K562 (cell line): ENCODE measurements around the gene CEP170. TPM values are rescaled to one million over a fixed set of nuclear protein-coding genes. Genes with fewer than 3 reads are reported as not detected.

ENCODE experiments used
- ATAC-seq: fragments of 200-7000 bp; cut with Tn5 transposase; 3 replicates; pipeline ENCODE4 v1.9.1; 2020; ENCODE audit warnings: moderate library complexity
- BruUV-seq: library from RNA; stranded (reverse); fragments of 400-500 nt; replicated peaks from 2 replicates; lab custom pipeline; 2021; lab: Mats Ljungman, UMichigan
- CTCF ChIA-PET: fragments of 300-600 bp; formaldehyde crosslinking; extraction: SDS; loops from one replicate; lab custom pipeline; 2021; ENCODE audit warnings: low intra/inter-chr PET ratio; lab: Yijun Ruan, JAX
- POLR2A ChIA-PET: fragments of 300-600, 350-650 bp; sonication (Branson Sonifier 250); formaldehyde crosslinking; extraction: SDS; loops from one replicate; lab custom pipeline; 2021; ENCODE audit warnings: antibody characterized with exemption, inconsistent platforms; lab: Yijun Ruan, JAX
- DNase-seq, 4 experiments: peaks; one replicate each; pipeline versions ENCODE4 v3.0.0 to v3.0.0-alpha.2; 2011 to 2018; ENCODE audit warnings: low spot score in 3 of 4, mixed read lengths in 3 of 4; ENCODE audit errors: extremely low read depth in 1 of 4
- FAIRE-seq: peaks from 2 replicates; lab custom pipeline; 2011; peaks lifted over from hg19 to GRCh38; lab: Jason Lieb, UNC
- H2AFZ ChIP-seq: 2 replicates; pipeline ENCODE4 v1.6.0; 2011; ENCODE audit warnings: low read depth, low read length, control low read depth, inconsistent platforms
- H3K27ac ChIP-seq: fragments of 200-600 bp; 3 replicates; pipeline ENCODE4 v1.8.0; 2011; ENCODE audit warnings: low read depth, mild to moderate bottlenecking, control low read depth, inconsistent platforms, low read length, moderate library complexity, mixed read lengths; ENCODE audit errors: extremely low read depth
- H3K27me3 ChIP-seq, 2 experiments: fragments of 300-600 bp in 1 of 2; 2 replicates in 1 of 2; 3 replicates in 1 of 2; pipeline versions ENCODE4 v1.6.0 to v1.8.0; 2011; ENCODE audit warnings: inconsistent platforms in 2 of 2, low read length in 2 of 2, mild to moderate bottlenecking in 1 of 2, mixed read lengths in 1 of 2, moderate library complexity in 1 of 2; ENCODE audit not compliant: control insufficient read depth in 2 of 2, insufficient read depth in 2 of 2
- H3K36me3 ChIP-seq: fragments of 300-600 bp; 3 replicates; pipeline ENCODE4 v1.8.0; 2011; ENCODE audit warnings: mild to moderate bottlenecking, low read length, inconsistent platforms; ENCODE audit not compliant: control insufficient read depth, insufficient read depth
- H3K4me1 ChIP-seq, 2 experiments: fragments of 200-600 bp in 1 of 2; replicated peaks in 1 of 2; 2 replicates in 1 of 2; 3 replicates in 1 of 2; pipeline versions ENCODE4 v1.5.1 to v1.8.0; 2011; ENCODE audit warnings: inconsistent platforms in 2 of 2, low read length in 2 of 2, mild to moderate bottlenecking in 1 of 2, mixed read lengths in 1 of 2, moderate library complexity in 1 of 2; ENCODE audit not compliant: control insufficient read depth in 2 of 2, insufficient read depth in 2 of 2
- H3K4me2 ChIP-seq: 2 replicates; pipeline ENCODE4 v1.6.1; 2011; ENCODE audit warnings: low read length, control low read depth, inconsistent platforms, mixed read lengths; ENCODE audit not compliant: insufficient read depth
- H3K4me3 ChIP-seq: fragments of 200-600 bp; sonication (generic), shearing (Covaris generic); 2 replicates; pipeline ENCODE4 v1.5.1; 2016; ENCODE audit warnings: control low read depth, inconsistent platforms
- H3K79me2 ChIP-seq: fragments of 200-600 bp; 3 replicates; pipeline ENCODE4 v1.8.0; 2011; ENCODE audit warnings: low read length, inconsistent platforms; ENCODE audit not compliant: control insufficient read depth, insufficient read depth
- H3K9ac ChIP-seq, 2 experiments: 2 replicates each; pipeline versions ENCODE4 v1.6.0 to v1.6.1; 2011; ENCODE audit warnings: low read depth in 2 of 2, low read length in 2 of 2, control low read depth in 1 of 2, inconsistent platforms in 1 of 2, mild to moderate bottlenecking in 1 of 2, mixed read lengths in 1 of 2; ENCODE audit not compliant: insufficient read depth in 1 of 2
- H3K9me1 ChIP-seq: one replicate; pipeline ENCODE4 v1.6.0; 2011; ENCODE audit warnings: inconsistent platforms, mild to moderate bottlenecking, low read length, moderate library complexity; ENCODE audit not compliant: control insufficient read depth, insufficient read depth
- H3K9me3 ChIP-seq: replicated peaks from 2 replicates; pipeline ENCODE4 v1.5.1; 2011; ENCODE audit warnings: low read depth, low read length, inconsistent platforms; ENCODE audit not compliant: control insufficient read depth, insufficient read depth
- H4K20me1 ChIP-seq: replicated peaks from 2 replicates; pipeline ENCODE4 v1.6.1; 2011; ENCODE audit warnings: low read length, inconsistent platforms, mixed read lengths; ENCODE audit not compliant: control insufficient read depth, insufficient read depth
- DIDO1 ChIP-seq: fragments of 450-650 bp; IDR thresholded peaks from 2 replicates; pipeline ENCODE4 v1.6.1; 2016; ENCODE audit warnings: low read depth, missing biosample characterization, missing genetic modification characterization
- RFX7 ChIP-seq: fragments of 250-450 bp; sonication (Bioruptor Pico); IDR thresholded peaks from 2 replicates; pipeline ENCODE4 v1.5.1; 2021; ENCODE audit warnings: mild to moderate bottlenecking
- SMAD4 ChIP-seq: fragments of 250-450 bp; sonication (Bioruptor Pico); conservative IDR thresholded peaks from 2 replicates; pipeline ENCODE4 v1.8.0; 2021; ENCODE audit warnings: inconsistent platforms, mild to moderate bottlenecking, moderate library complexity
- TEAD4 ChIP-seq, 2 experiments: sonication (generic) in 1 of 2; formaldehyde crosslinking in 1 of 2; IDR thresholded peaks; 2 replicates each; pipeline versions ENCODE4 v1.6.1 to v1.8.0; 2012 to 2022; ENCODE audit warnings: borderline replicate concordance in 1 of 2, inconsistent platforms in 1 of 2, low read length in 1 of 2, mild to moderate bottlenecking in 1 of 2, missing genetic modification reagents in 1 of 2
- TRIM28 ChIP-seq: fragments of 450-650 bp; IDR thresholded peaks from 2 replicates; pipeline ENCODE4 v1.6.1; 2017
- WGBS: fragments of 100-300 bp; shearing (Covaris generic); methylation state at CpG from one replicate; pipeline ENCODE4 v1.1.6; 2016; ENCODE audit warnings: low coverage, mixed read lengths; ENCODE audit not compliant: insufficient coverage; ENCODE audit errors: missing lambda C conversion rate; 5-methylcytosine and 5-hydroxymethylcytosine counted together
- in situ Hi-C: fragments of 300-500 bp; cut with MboI; formaldehyde crosslinking; loops from 4 replicates; pipeline ENCODE4 v1.15.0; 2018; ENCODE audit warnings: inconsistent platforms, mixed read lengths
- intact Hi-C: fragments of 100-400 bp; cut with micrococcal nuclease; formaldehyde crosslinking; loops from 2 replicates; pipeline ENCODE4 v1.14.2; 2022
- polyA plus RNA-seq, 8 experiments: library from polyadenylated mRNA; depleted of rRNA in 4 of 8; stranded (reverse) in 5 of 8; unstranded in 3 of 8; fragments of >200 nt; fragmentation: Nextera tagmentation in 2 of 8; fragmentation: Illumina TruSeq in 1 of 8; extraction: Ambion mirVana in 2 of 8; extraction: Trizol in 1 of 8; gene quantifications; 2 replicates each; pipeline versions ENCODE4 v1.2.1 to v1.2.3, GENCODE V29; 2011 to 2014; ENCODE audit warnings: inconsistent platforms in 1 of 8, missing spikeins in 1 of 8
- total RNA-seq, 7 experiments: library from RNA; depleted of rRNA in 6 of 7; stranded (reverse); fragments of >200 nt in 6 of 7; fragmentation: Illumina TruSeq in 2 of 7; extraction: Trizol in 2 of 7; gene quantifications; 2 replicates each; pipeline versions ENCODE4 v1.2.1 to v1.2.3, GENCODE V29; 2011 to 2021; ENCODE audit warnings: low replicate concordance in 1 of 7

The CEP170 gene
- total and polyA plus RNA-seq, 9 of the 15 experiments (the other 6 are each of a cell fraction or from before 2014, with no cell fraction given) = 22.6 to 110 (median 68.5) TPM

DNA sequence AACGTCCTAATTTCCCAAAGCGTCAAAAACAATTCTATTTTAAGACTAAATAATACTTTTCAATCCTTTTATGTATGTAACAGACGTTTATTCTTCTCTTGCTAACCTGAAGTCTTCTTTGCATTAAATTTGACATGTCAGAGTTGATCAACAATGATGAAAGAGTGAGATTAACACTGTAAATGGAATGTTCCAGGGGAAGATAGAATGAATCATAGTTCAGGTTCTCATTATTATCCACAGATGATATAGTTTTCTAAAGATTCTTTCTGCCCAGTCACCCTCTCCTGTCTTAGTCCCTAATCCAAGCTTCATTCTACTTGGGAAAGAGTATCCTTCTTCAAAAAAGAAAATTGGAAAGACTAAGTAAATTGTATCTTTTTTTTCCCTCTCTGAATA lies 39.6 kb upstream of the CEP170 start:
- in situ Hi-C loops = no loop called here
- Histone ChIP-seq H3K4me2 (no peak overlapping the region), H3K79me2 (no peaks in the 10 kb centered on the region), H3K4me1 (no peaks in the 10 kb centered on the region), H3K9me1 (no peaks in the 10 kb centered on the region), H3K27ac (no peak overlapping the region), H3K9ac (no peak overlapping the region), H2AFZ (no peak overlapping the region), H3K36me3 (peaks cover 13% of the 10 kb centered on the region; the same call in 2 of the 3 replicates), H3K27me3 (no peaks in the 10 kb centered on the region), H4K20me1 (no peaks in the 10 kb centered on the region), H3K9me3 (peaks cover 7% of the 10 kb centered on the region; the same call in 1 of the 2 replicates), H3K4me3 (no peak overlapping the region)
- TF ChIP-seq TRIM28 = no peak
- TF ChIP-seq SMAD4 (CRISPR knock-in tag) = no peak
- no peak for TF ChIP-seq TEAD4 (IDR thresholded peaks at IDR 0.05; ENCODE audit: low read length)
- no peak for TF ChIP-seq TEAD4 (CRISPR knock-in tag; IDR thresholded peaks at IDR 0.05; ENCODE audit: borderline replicate concordance)
- TF ChIP-seq RFX7 (CRISPR knock-in tag) = no peak
- TF ChIP-seq DIDO1 (tag) = no peak
- no peak for ATAC-seq
- FAIRE-seq = no peak
- 30% methylated on average over 3 of the region's 3 CpGs for WGBS
- BruUV-seq = no TSS peak
- no peak for DNase-seq
- CTCF ChIA-PET = no interaction called here
- POLR2A ChIA-PET = no interaction called here
- intact Hi-C loops = no loop called here
